Smooth muscle cell (in vitro differentiated cells): Measurements from ENCODE around the gene CHRM1. TPM values are rescaled to one million over a fixed set of nuclear protein-coding genes. Genes with fewer than 3 reads are reported as not detected.
A peak's percentile ranks its signal among the peaks of the same experiment; 100 is the strongest.

Source experiments
- DNase-seq: peaks from one replicate; lab custom pipeline; 2025; ENCODE audit not compliant: unreplicated experiment; lab: John Stamatoyannopoulos, UW
- H2AFZ ChIP-seq: fragments of 200-600 bp; sonication (generic); 2 replicates; pipeline ENCODE4 v1.6.0; 2016; ENCODE audit warnings: antibody characterized with exemption, low read depth, mild to moderate bottlenecking
- H3F3A ChIP-seq: fragments of 200-600 bp; sonication (generic); 2 replicates; pipeline ENCODE4 v1.6.0; 2017; ENCODE audit warnings: antibody characterized with exemption, low read depth
- H3K27ac ChIP-seq: fragments of 200-600 bp; sonication (generic); 2 replicates; pipeline ENCODE4 v1.5.1; 2016; ENCODE audit warnings: low read depth, mild to moderate bottlenecking
- H3K27me3 ChIP-seq: fragments of 200-600 bp; sonication (generic); 2 replicates; pipeline ENCODE4 v1.6.1; 2016; ENCODE audit warnings: low read depth, mild to moderate bottlenecking
- H3K36me3 ChIP-seq: fragments of 200-600 bp; sonication (generic); 2 replicates; pipeline ENCODE4 v1.5.1; 2016; ENCODE audit warnings: low read depth
- H3K4me1 ChIP-seq: fragments of 200-600 bp; sonication (generic); 2 replicates; pipeline ENCODE4 v1.5.1; 2016; ENCODE audit warnings: low read depth
- H3K4me2 ChIP-seq: fragments of 200-600 bp; sonication (generic); 2 replicates; pipeline ENCODE4 v1.6.0; 2016; ENCODE audit warnings: mild to moderate bottlenecking
- H3K4me3 ChIP-seq: fragments of 200-600 bp; sonication (generic); 2 replicates; pipeline ENCODE4 v1.5.1; 2016; ENCODE audit warnings: mild to moderate bottlenecking
- H3K79me2 ChIP-seq: fragments of 200-600 bp; sonication (generic); 2 replicates; pipeline ENCODE4 v1.6.0; 2016; ENCODE audit warnings: low read depth, mild to moderate bottlenecking
- H3K9ac ChIP-seq: fragments of 200-600 bp; sonication (generic); 2 replicates; pipeline ENCODE4 v1.6.0; 2016; ENCODE audit warnings: low read depth
- H3K9me3 ChIP-seq: fragments of 200-600 bp; sonication (generic); replicated peaks from 2 replicates; pipeline ENCODE4 v1.5.1; 2016; ENCODE audit warnings: low read depth
- H4K20me1 ChIP-seq: fragments of 200-600 bp; sonication (generic); 2 replicates; pipeline ENCODE4 v1.6.0; 2016; ENCODE audit warnings: low read depth
- CTCF ChIP-seq: fragments of 200-600 bp; sonication (generic); IDR thresholded peaks from 2 replicates; pipeline ENCODE4 v1.5.1; 2017; ENCODE audit warnings: borderline replicate concordance, mild to moderate bottlenecking, antibody characterized with exemption; ENCODE audit not compliant: insufficient read depth, poor library complexity, severe bottlenecking
- WGBS: methylation state at CpG from one replicate; pipeline ENCODE4 v1.1.7; 2016; ENCODE audit warnings: low lambda C conversion rate; 5-methylcytosine and 5-hydroxymethylcytosine counted together
- polyA plus RNA-seq: library from polyadenylated mRNA; unstranded; fragments of >200 nt; fragmentation: Nextera tagmentation; extraction: Ambion mirVana; gene quantifications from 2 replicates; pipeline ENCODE4 v1.2.1, GENCODE V29; 2016
- total RNA-seq: library from RNA; depleted of rRNA; stranded (reverse); fragments of >200 nt; gene quantifications from 2 replicates; pipeline ENCODE4 v1.2.3, GENCODE V29; 2014

Gene CHRM1
- total and polyA plus RNA-seq, 2 experiments from 2014 or later: not detected

DNA sequence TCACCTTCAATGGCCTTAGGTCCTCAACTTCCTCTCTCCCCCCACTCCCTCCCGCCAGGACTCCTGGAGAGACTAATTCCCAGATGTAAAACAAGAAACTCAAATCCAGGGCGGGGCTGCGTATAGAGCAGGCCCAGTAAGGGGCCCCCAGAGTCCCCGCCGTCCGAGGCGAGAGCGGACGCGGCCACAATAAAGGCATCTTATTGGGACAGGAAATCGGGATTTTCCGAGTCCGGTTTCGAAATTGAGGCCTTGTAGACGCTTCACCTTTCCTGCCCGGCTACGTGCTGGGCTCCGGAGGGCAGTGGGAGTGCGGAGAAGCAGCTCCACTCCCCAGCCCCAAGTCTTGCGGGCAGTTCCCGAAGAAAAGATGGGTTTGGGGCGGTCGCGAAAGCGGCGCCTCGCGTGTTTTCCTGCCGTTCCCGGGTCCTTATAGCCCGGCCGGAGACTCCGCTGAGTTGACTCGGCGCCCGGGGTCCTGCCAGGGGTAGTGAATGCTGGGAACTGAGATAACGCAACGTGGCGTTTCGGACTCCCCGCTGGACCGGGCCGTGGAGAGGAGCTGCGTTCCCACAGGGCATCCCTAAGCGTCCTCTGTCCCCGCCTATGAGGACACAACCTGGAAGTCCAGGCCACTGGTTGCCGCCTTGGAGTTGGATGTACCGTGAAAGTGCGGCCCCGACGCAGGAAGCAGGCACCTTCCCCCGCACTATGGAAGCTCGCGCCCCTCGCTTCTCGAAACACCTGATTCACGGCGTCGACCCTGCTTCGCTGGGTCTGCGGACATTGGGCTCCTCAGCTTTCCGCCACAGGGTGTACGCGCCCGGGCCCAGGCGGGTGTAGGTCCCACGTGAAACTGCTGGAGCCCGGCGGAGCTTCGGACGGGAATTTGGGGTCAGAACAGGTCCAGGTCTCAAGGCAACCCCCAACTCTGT, 4.8 kb upstream of the CHRM1 start:
- 3% methylated on average over 71 of the region's 71 CpGs for WGBS
- Histone ChIP-seq H2AFZ (peak overlapping the region; percentile 92), H4K20me1 (no peaks in the 10 kb centered on the region), H3K27ac (no peak overlapping the region), H3K79me2 (no peaks in the 10 kb centered on the region), H3K27me3 (peaks cover 75% of the 10 kb centered on the region), H3K4me1 (peaks cover 13% of the 10 kb centered on the region), H3K9me3 (no peaks in the 10 kb centered on the region), H3K4me2 (peak overlapping the region; percentile 95), H3F3A (no peaks in the 10 kb centered on the region), H3K4me3 (peak overlapping the region; percentile 43), H3K36me3 (no peaks in the 10 kb centered on the region), H3K9ac (no peak overlapping the region)
- TF ChIP-seq CTCF: no peak
- no peak for DNase-seq

DNA sequence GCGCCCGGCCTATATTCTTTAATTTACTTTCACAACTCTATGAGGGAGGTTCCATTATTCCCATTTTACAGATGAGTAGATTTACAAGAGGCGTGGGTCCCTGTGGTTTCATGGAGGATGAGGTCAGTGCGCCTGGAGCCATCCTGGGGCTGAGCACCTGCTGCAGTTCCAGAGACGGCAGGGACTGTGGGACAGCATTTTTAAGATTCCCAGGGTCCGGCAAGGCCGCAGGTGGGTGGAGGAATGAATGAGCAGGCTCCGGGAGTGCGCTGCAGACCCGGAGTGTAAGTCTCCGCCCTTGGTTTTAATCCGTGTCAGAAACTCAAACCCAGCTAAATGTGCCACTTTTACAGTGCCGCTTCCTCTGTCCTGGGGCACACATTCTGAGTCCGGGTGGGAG, 4.1 kb upstream of the CHRM1 start:
- Histone ChIP-seq H3K9ac (no peak overlapping the region), H3K4me2 (peak overlapping the region; percentile 95), H3K9me3 (no peaks in the 10 kb centered on the region), H3K36me3 (no peaks in the 10 kb centered on the region), H3F3A (no peaks in the 10 kb centered on the region), H3K79me2 (no peaks in the 10 kb centered on the region), H3K4me3 (peak overlapping the region; percentile 43), H3K27ac (no peak overlapping the region), H3K27me3 (peaks cover 75% of the 10 kb centered on the region), H4K20me1 (no peaks in the 10 kb centered on the region), H2AFZ (no peak overlapping the region), H3K4me1 (peaks cover 13% of the 10 kb centered on the region)
- DNase-seq: no peak
- TF ChIP-seq CTCF: no peak
- 10% methylated on average over 14 of the region's 14 CpGs for WGBS

GRCh38 chr11:62923601-62924411, 2.6 kb upstream of the CHRM1 start:
- no peaks in the 10 kb centered on the region for H3K36me3 ChIP-seq
- peak overlapping the region; percentile 22 for H3K4me3 ChIP-seq
- no peaks in the 10 kb centered on the region for H3F3A ChIP-seq
- H2AFZ ChIP-seq: no peak overlapping the region
- H3K9me3 ChIP-seq: no peaks in the 10 kb centered on the region
- no peak for TF ChIP-seq CTCF
- no peak for DNase-seq
- H3K79me2 ChIP-seq: no peaks in the 10 kb centered on the region
- no peaks in the 10 kb centered on the region for H4K20me1 ChIP-seq
- H3K27ac ChIP-seq: no peak overlapping the region
- H3K4me2 ChIP-seq: peak overlapping the region; percentile 76
- no peak overlapping the region for H3K9ac ChIP-seq
- peaks cover 13% of the 10 kb centered on the region for H3K4me1 ChIP-seq
- 11% methylated on average over 45 of the region's 52 CpGs for WGBS
- H3K27me3 ChIP-seq: peaks cover 64% of the 10 kb centered on the region
